GM12873 (cell line): ENCODE data around the gene ZBTB38.
A peak's percentile ranks its signal among the peaks of the same experiment; 100 is the strongest.

ENCODE experiments used
- CTCF ChIP-seq: IDR thresholded peaks from 2 replicates; pipeline ENCODE4 v1.5.1; 2012; ENCODE audit warnings: low read depth, mild to moderate bottlenecking, moderate library complexity, low read length, control low read depth; ENCODE audit not compliant: insufficient read depth; ENCODE audit errors: missing control alignments

The ZBTB38 gene

GRCh38 chr3:141356046-141356445 lies 12.3 kb upstream of the ZBTB38 start:
- no peak for TF ChIP-seq CTCF

GRCh38 chr3:141360888-141361598 lies 7.3 kb upstream of the ZBTB38 start:
- TF ChIP-seq CTCF: peak; percentile 82

- no peak for TF ChIP-seq CTCF
These were observed 5.6 kb upstream of the ZBTB38 start for GRCh38 chr3:141362736-141363135.

GRCh38 chr3:141365201-141365600 lies 3.1 kb upstream of the ZBTB38 start:
- no peak for TF ChIP-seq CTCF

GRCh38 chr3:141366285-141367037 lies 1.8 kb upstream of the ZBTB38 start:
- no peak for TF ChIP-seq CTCF

GRCh38 chr3:141367038-141367730 lies 1.1 kb upstream of the ZBTB38 start:
- TF ChIP-seq CTCF: no peak
